Fibroblast of lung (primary cell): ENCODE measurements around the gene CNDP2. TPM values are rescaled to one million over a fixed set of nuclear protein-coding genes. Genes with fewer than 3 reads are reported as not detected.
"Not testable (repeated sequence)": the region's sequence is repeated elsewhere in the genome, so short reads cannot be mapped to it uniquely, and the experiment has no call there.

ENCODE experiments used
- DNase-seq, 2 donors: peaks; one replicate each; pipeline versions ENCODE4 v3.0.0 to v3.0.0-alpha.2; 2010; ENCODE audit warnings: low read depth in 2 of 2
- H2AFZ ChIP-seq: 2 replicates; pipeline ENCODE4 v1.5.1; 2012; ENCODE audit warnings: low read length, control low read depth, inconsistent platforms
- H3K27ac ChIP-seq: 2 replicates; pipeline ENCODE4 v1.5.1; 2011; ENCODE audit warnings: low read length, control low read depth; ENCODE audit not compliant: insufficient read depth
- H3K27me3 ChIP-seq: 2 replicates; pipeline ENCODE4 v1.5.1; 2011; ENCODE audit warnings: mild to moderate bottlenecking, low read length; ENCODE audit not compliant: control insufficient read depth, insufficient read depth
- H3K36me3 ChIP-seq: 2 replicates; pipeline ENCODE4 v1.5.1; 2011; ENCODE audit warnings: low read length; ENCODE audit not compliant: control insufficient read depth, insufficient read depth
- H3K4me1 ChIP-seq: 2 replicates; pipeline ENCODE4 v1.5.1; 2011; ENCODE audit warnings: low read length; ENCODE audit not compliant: control insufficient read depth, insufficient read depth; ENCODE audit errors: extremely low read depth
- H3K4me2 ChIP-seq: 2 replicates; pipeline ENCODE4 v1.5.1; 2011; ENCODE audit warnings: low read length, control low read depth; ENCODE audit not compliant: insufficient read depth; ENCODE audit errors: extremely low read depth
- H3K4me3 ChIP-seq, 4 experiments: fragments of 200-600 bp in 1 of 4; sonication (generic) in 1 of 4; replicated peaks in 1 of 4; 2 replicates each; pipeline ENCODE4 v1.5.1; 2011 to 2016; ENCODE audit warnings: low read length in 4 of 4, low read depth in 3 of 4, mild to moderate bottlenecking in 3 of 4, control low read depth in 2 of 4, inconsistent platforms in 1 of 4, mixed read lengths in 1 of 4; ENCODE audit not compliant: insufficient read depth in 1 of 4; ENCODE audit errors: control extremely low read depth in 1 of 4
- H3K79me2 ChIP-seq: 2 replicates; pipeline ENCODE4 v1.5.1; 2012; ENCODE audit warnings: mild to moderate bottlenecking, low read length, inconsistent platforms; ENCODE audit not compliant: control insufficient read depth, insufficient read depth
- H3K9ac ChIP-seq: 2 replicates; pipeline ENCODE4 v1.5.1; 2011; ENCODE audit warnings: mild to moderate bottlenecking, low read length, control low read depth; ENCODE audit not compliant: insufficient read depth
- H3K9me3 ChIP-seq: 2 replicates; pipeline ENCODE4 v1.5.1; 2012; ENCODE audit warnings: low read depth, low read length; ENCODE audit not compliant: control insufficient read depth, insufficient read depth
- H4K20me1 ChIP-seq: 2 replicates; pipeline ENCODE4 v1.5.1; 2011; ENCODE audit warnings: low read length; ENCODE audit not compliant: control insufficient read depth, insufficient read depth; ENCODE audit errors: extremely low read depth
- CTCF ChIP-seq, 2 donors: IDR thresholded peaks in 1 of 2; conservative IDR thresholded peaks in 1 of 2; 1 replicate in 1 of 2; 2 replicates in 1 of 2; pipeline ENCODE4 v1.5.1; 2011 to 2012; ENCODE audit warnings: low read length in 2 of 2, control low read depth in 1 of 2, inconsistent platforms in 1 of 2, low read depth in 1 of 2, mild to moderate bottlenecking in 1 of 2
- EZH2 ChIP-seq: IDR thresholded peaks from 2 replicates; pipeline ENCODE4 v1.5.1; 2012; ENCODE audit warnings: low read length, control low read depth, mild to moderate bottlenecking; ENCODE audit errors: missing control alignments
- polyA plus RNA-seq, 2 donors: library from polyadenylated mRNA; depleted of rRNA in 1 of 2; stranded (reverse) in 1 of 2; unstranded in 1 of 2; fragments of >200 nt; gene quantifications; 2 replicates each; pipeline ENCODE4 v1.2.1, GENCODE V29; 2011 to 2012; ENCODE audit warnings: missing spikeins in 1 of 2
- total RNA-seq: library from RNA; depleted of rRNA; stranded (reverse); fragments of >200 nt; gene quantifications from 2 replicates; pipeline ENCODE4 v1.2.1, GENCODE V29; 2014

CNDP2 gene
- total and polyA plus RNA-seq, 2 donors (not counting 1 experiment from before 2014, with no cell fraction given): 41.8 to 69.8 TPM

GRCh38 chr18:74563999-74564398 lies 67.8 kb downstream of the CNDP2 start:
- Histone ChIP-seq H3K9ac (no peak overlapping the region), H3K36me3 (no peaks in the 10 kb centered on the region), H3K4me3 (no peak overlapping the region), H3K4me1 (no peaks in the 10 kb centered on the region), H3K79me2 (no peaks in the 10 kb centered on the region), H3K27ac (no peak overlapping the region), H3K27me3 (peaks cover 1% of the 10 kb centered on the region), H3K4me2 (no peak overlapping the region), H4K20me1 (no peaks in the 10 kb centered on the region), H3K9me3 (no peaks in the 10 kb centered on the region), H2AFZ (no peak overlapping the region)
- no peak for DNase-seq
- no peak for TF ChIP-seq CTCF (conservative IDR thresholded peaks at IDR 0.05 in 1 of 2, IDR thresholded peaks at IDR 0.05 in 1 of 2; ENCODE audit: low read depth in 1 of 2, low read length in 2 of 2)
- TF ChIP-seq EZH2: no peak

GRCh38 chr18:74565164-74565563 lies 69.0 kb downstream of the CNDP2 start:
- not testable (repeated sequence) for H3K4me1 ChIP-seq, H3K27ac ChIP-seq, H4K20me1 ChIP-seq, DNase-seq, H3K4me3 ChIP-seq, H3K9me3 ChIP-seq, H3K9ac ChIP-seq, H3K36me3 ChIP-seq, H3K4me2 ChIP-seq, H3K27me3 ChIP-seq, H2AFZ ChIP-seq, H3K79me2 ChIP-seq

- H3K4me3 ChIP-seq, H3K4me1 ChIP-seq, H3K27ac ChIP-seq, H3K9me3 ChIP-seq, H2AFZ ChIP-seq, H3K9ac ChIP-seq, H3K36me3 ChIP-seq, H3K79me2 ChIP-seq, H3K27me3 ChIP-seq, DNase-seq, H4K20me1 ChIP-seq, H3K4me2 ChIP-seq: not testable (repeated sequence)
Observed at GRCh38 chr18:74565993-74566392, 69.8 kb downstream of the CNDP2 start.

- Histone ChIP-seq H3K4me2 (no peak overlapping the region), H4K20me1 (no peaks in the 10 kb centered on the region), H3K79me2 (no peaks in the 10 kb centered on the region), H3K9ac (no peak overlapping the region), H3K27ac (no peak overlapping the region), H2AFZ (no peak overlapping the region), H3K4me3 (no peak overlapping the region), H3K9me3 (no peaks in the 10 kb centered on the region), H3K4me1 (no peaks in the 10 kb centered on the region), H3K27me3 (no peaks in the 10 kb centered on the region), H3K36me3 (no peaks in the 10 kb centered on the region)
- no peak for TF ChIP-seq CTCF (conservative IDR thresholded peaks at IDR 0.05 in 1 of 2, IDR thresholded peaks at IDR 0.05 in 1 of 2; ENCODE audit: low read depth in 1 of 2, low read length in 2 of 2)
- TF ChIP-seq EZH2: no peak
- no peak for DNase-seq
Observed at GRCh38 chr18:74567822-74568221, 71.7 kb downstream of the CNDP2 start.
